GM18505 (cell line): ENCODE data around the gene CAMK1D.
A peak's percentile ranks its signal among the peaks of the same experiment; 100 is the strongest.
"Not testable (repeated sequence)": the region's sequence is repeated elsewhere in the genome, so short reads cannot be mapped to it uniquely, and the experiment has no call there.

Experiments used
- ATAC-seq: cut with Tn5 transposase; IDR thresholded peaks from one replicate; pipeline ENCODE4 v1.9.1; 2021; ENCODE audit not compliant: unreplicated experiment
- POLR2A ChIP-seq: IDR thresholded peaks from 4 replicates; pipeline ENCODE4 v1.6.1; 2011; ENCODE audit warnings: borderline replicate concordance; ENCODE audit not compliant: insufficient read depth, insufficient read length; ENCODE audit errors: extremely low read depth

CAMK1D gene

GRCh38 chr10:12333380-12334185 is 15.8 kb upstream of the CAMK1D start:
- ATAC-seq, result peak; percentile 73
- no peak for TF ChIP-seq POLR2A

- TF ChIP-seq POLR2A, result no peak
- no peak for ATAC-seq
These were observed 15.2 kb upstream of the CAMK1D start for GRCh38 chr10:12334186-12334530.

- not testable (repeated sequence) for ATAC-seq
These were observed 14.2 kb upstream of the CAMK1D start for GRCh38 chr10:12335169-12335568.

- no peak for TF ChIP-seq POLR2A
- no peak for ATAC-seq
These were observed 11.6 kb upstream of the CAMK1D start for GRCh38 chr10:12337453-12338372.

GRCh38 chr10:12338981-12339380 is 10.4 kb upstream of the CAMK1D start:
- no peak for TF ChIP-seq POLR2A
- ATAC-seq, result no peak

GRCh38 chr10:12340371-12340770 is 9.0 kb upstream of the CAMK1D start:
- no peak for TF ChIP-seq POLR2A
- no peak for ATAC-seq

GRCh38 chr10:12340937-12341336 is 8.4 kb upstream of the CAMK1D start:
- TF ChIP-seq POLR2A, result no peak
- ATAC-seq, result no peak

- ATAC-seq, result no peak
- no peak for TF ChIP-seq POLR2A
These were observed 7.8 kb upstream of the CAMK1D start for GRCh38 chr10:12341526-12341925.

GRCh38 chr10:12344375-12345110 is 4.8 kb upstream of the CAMK1D start:
- no peak for ATAC-seq
- no peak for TF ChIP-seq POLR2A

- ATAC-seq, result no peak
These were observed 2.6 kb upstream of the CAMK1D start for GRCh38 chr10:12346707-12347106.

GRCh38 chr10:12348294-12348869 is 965 bp upstream of the CAMK1D start:
- no peak for TF ChIP-seq POLR2A
- ATAC-seq, result no peak

More at GRCh38 chr10:12346707-12347106, 2.6 kb upstream of the CAMK1D start:
- no peak for TF ChIP-seq POLR2A

GRCh38 chr10:12349629-12350166 is 351 bp downstream of the CAMK1D start:
- no peak for TF ChIP-seq POLR2A
- peak; percentile 48 for ATAC-seq
